ENCODE measurements around the gene TRABD2A. TPM values are rescaled to one million over a fixed set of nuclear protein-coding genes. Genes with fewer than 3 reads are reported as not detected.

Gene TRABD2A
- polyA plus RNA-seq, 3 donors = 0.30 to 0.51 (median 0.46) TPM

- DNase-seq (ENCODE audit: low read depth in 3 of 3, low spot score in 2 of 3) = no peak
Measured at GRCh38 chr2:84856787-84857186, 24.1 kb downstream of the TRABD2A start.

GRCh38 chr2:84855731-84856130, 25.2 kb downstream of the TRABD2A start:
- DNase-seq (ENCODE audit: low read depth in 3 of 3, low spot score in 2 of 3) = no peak

GRCh38 chr2:84854850-84855249, 26.0 kb downstream of the TRABD2A start:
- no peak for DNase-seq (ENCODE audit: low read depth in 3 of 3, low spot score in 2 of 3)

GRCh38 chr2:84851876-84852275, 29.0 kb downstream of the TRABD2A start:
- DNase-seq (ENCODE audit: low read depth in 3 of 3, low spot score in 2 of 3) = no peak

- DNase-seq (ENCODE audit: low read depth in 3 of 3, low spot score in 2 of 3) = no peak
Measured at GRCh38 chr2:84850471-84850870, 30.4 kb downstream of the TRABD2A start.

- no peak for DNase-seq (ENCODE audit: low read depth in 3 of 3, low spot score in 2 of 3)
Measured at GRCh38 chr2:84849271-84849952, 31.5 kb downstream of the TRABD2A start.

- no peak for DNase-seq (ENCODE audit: low read depth in 3 of 3, low spot score in 2 of 3)
Measured at GRCh38 chr2:84847326-84848050, 33.4 kb downstream of the TRABD2A start.

- no peak for DNase-seq (ENCODE audit: low read depth in 3 of 3, low spot score in 2 of 3)
Measured at GRCh38 chr2:84846741-84847142, 34.1 kb downstream of the TRABD2A start.

GRCh38 chr2:84846041-84846663, 34.7 kb downstream of the TRABD2A start:
- no peak for DNase-seq (ENCODE audit: low read depth in 3 of 3, low spot score in 2 of 3)

GRCh38 chr2:84844141-84844540, 36.7 kb downstream of the TRABD2A start:
- no peak for DNase-seq (ENCODE audit: low read depth in 3 of 3, low spot score in 2 of 3)

- DNase-seq (ENCODE audit: low read depth in 3 of 3, low spot score in 2 of 3) = no peak
Measured at GRCh38 chr2:84841577-84841976, 39.3 kb downstream of the TRABD2A start.

- no peak for DNase-seq (ENCODE audit: low read depth in 3 of 3, low spot score in 2 of 3)
Measured at GRCh38 chr2:84840306-84840705, 40.6 kb downstream of the TRABD2A start.

- no peak for DNase-seq (ENCODE audit: low read depth in 3 of 3, low spot score in 2 of 3)
Measured at GRCh38 chr2:84839851-84840250, 41.0 kb downstream of the TRABD2A start.

GRCh38 chr2:84838434-84839145, 42.3 kb downstream of the TRABD2A start:
- DNase-seq (ENCODE audit: low read depth in 3 of 3, low spot score in 2 of 3) = no peak

- no peak for DNase-seq (ENCODE audit: low read depth in 3 of 3, low spot score in 2 of 3)
Measured at GRCh38 chr2:84836215-84836614, 44.7 kb downstream of the TRABD2A start.

GRCh38 chr2:84833481-84834150, 47.3 kb downstream of the TRABD2A start:
- no peak for DNase-seq (ENCODE audit: low read depth in 3 of 3, low spot score in 2 of 3)

GRCh38 chr2:84832772-84833461, 48.0 kb downstream of the TRABD2A start:
- DNase-seq (ENCODE audit: low read depth in 3 of 3, low spot score in 2 of 3) = no peak

- DNase-seq (ENCODE audit: low read depth in 3 of 3, low spot score in 2 of 3) = no peak
Measured at GRCh38 chr2:84830758-84831500, 50.0 kb downstream of the TRABD2A start.

GRCh38 chr2:84830095-84830494, 50.8 kb downstream of the TRABD2A start:
- no peak for DNase-seq (ENCODE audit: low read depth in 3 of 3, low spot score in 2 of 3)
